HG03196 (cell line): Measurements from ENCODE around the gene EGFL7.

Experiments
- ATAC-seq: cut with Tn5 transposase; IDR thresholded peaks from one replicate; pipeline ENCODE4 v1.9.1; 2021; ENCODE audit not compliant: unreplicated experiment

EGFL7 gene

GRCh38 chr9:136714096-136714892 is 51.6 kb downstream of the EGFL7 start:
- no peak for ATAC-seq

GRCh38 chr9:136714893-136715274 is 52.2 kb downstream of the EGFL7 start:
- ATAC-seq = no peak

- ATAC-seq = no peak
These were observed 54.7 kb downstream of the EGFL7 start for GRCh38 chr9:136717399-136717798.

- no peak for ATAC-seq
These were observed 55.9 kb downstream of the EGFL7 start for GRCh38 chr9:136718345-136719194.

DNA sequence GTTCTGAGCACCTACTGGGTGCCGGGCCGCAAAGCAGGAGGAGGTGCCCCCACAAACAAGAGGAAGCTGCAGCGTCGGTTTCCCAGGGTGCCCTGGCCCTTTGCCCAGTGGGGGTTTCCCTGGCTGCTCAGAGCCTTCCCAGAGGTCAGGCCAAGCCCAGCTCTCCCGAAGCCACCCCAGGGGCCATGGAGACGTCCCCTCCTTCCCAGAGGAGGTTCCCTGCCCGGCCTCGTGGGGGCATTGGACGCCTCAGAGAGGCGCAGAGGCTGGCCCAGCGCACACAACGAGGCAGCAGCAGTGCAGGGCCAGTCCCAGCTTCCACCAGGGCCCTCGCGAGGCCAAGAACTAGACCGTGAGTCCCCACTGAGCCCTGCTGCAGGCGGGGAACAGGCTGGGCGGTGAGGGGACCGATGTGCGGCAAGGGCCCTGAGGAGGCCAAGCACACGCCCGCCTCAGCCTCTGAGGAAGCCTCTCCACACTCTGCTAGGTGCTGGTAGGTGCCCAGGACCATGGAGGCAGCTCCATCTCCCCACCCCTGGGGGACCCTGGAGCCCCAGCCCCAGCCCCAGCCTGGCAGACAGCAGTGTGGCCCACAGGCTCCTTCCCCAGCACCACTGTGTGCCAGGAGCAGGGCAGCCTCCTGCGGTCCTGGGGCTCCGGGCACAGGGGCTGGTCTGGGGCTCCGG is 56.6 kb downstream of the EGFL7 start:
- no peak for ATAC-seq

GRCh38 chr9:136720251-136720897 is 57.7 kb downstream of the EGFL7 start:
- no peak for ATAC-seq

DNA sequence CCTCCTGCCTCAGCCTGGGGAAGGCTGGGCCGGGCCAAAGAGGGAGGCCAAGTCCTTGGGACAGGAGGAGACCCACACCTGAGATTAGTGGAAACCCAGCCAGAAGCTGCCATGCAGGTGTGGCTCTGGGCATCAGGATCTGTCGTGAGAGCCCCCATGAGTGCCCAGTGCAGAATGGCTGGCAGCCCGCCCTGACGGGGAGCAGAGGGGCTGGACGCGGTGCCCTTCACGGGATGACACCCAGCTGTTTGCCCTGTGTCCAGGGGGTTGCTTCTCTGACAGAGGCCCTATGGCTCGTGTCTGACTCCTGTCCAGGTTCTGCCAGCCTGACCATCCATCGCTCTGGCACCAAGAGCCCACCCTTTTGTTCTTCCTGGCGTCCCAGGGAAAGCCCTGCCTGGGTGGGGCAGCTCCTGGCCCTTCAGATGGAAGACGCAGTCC is 58.2 kb downstream of the EGFL7 start:
- no peak for ATAC-seq

- no peak for ATAC-seq
These were observed 58.8 kb downstream of the EGFL7 start for GRCh38 chr9:136721339-136722092.
